ENCODE results near the gene DNAAF8. TPM values are rescaled to one million over a fixed set of nuclear protein-coding genes. Genes with fewer than 3 reads are reported as not detected.

Gene DNAAF8
- total and polyA plus RNA-seq, 10 donors, result 0.17 to 1.2 (median 0.57) TPM; not detected in 3

DNA sequence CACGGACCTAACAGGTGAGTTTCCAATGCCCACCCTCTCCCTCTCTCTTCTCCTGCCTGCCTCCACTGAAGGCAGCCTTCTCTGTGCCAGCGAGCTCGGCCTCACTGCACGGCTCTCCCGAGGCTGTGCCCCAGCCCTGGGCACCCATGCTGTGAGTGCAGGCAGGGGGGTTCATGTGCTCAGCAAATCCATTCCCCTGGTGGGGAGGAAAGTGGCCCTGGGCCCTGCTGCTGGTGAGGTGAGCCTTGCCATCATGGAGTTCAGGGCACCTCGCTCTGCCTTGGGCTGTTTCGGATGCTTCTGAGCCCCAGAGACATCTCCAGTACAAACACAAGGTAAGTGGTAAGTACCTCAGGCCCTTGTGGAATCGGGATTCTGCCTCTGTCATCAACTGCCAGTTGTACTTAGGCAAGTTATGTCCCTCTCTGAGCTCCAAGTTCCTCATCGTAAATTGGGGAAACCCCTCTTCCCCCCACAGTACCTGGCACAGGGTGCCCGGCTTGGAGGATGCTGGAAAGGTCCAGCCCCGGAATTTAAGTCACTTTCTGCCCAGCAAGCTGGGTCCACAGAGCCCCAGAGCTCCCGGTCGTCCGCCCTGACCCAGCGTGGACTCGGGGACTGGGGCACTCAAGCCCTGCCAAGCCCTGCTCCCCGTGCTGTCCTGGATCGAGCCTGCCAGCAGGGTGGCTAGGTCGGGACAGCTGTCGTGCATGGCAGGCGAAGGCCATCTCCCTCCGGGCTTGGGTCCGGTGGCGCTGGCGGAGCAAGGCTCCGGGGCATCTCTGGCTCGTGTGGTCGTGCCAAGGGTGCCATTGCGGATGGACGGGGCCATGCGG lies 41.7 kb upstream of the DNAAF8 start:
- DNase-seq, result peak; percentile 82
- intact Hi-C loops (cut with DNase I; ENCODE audit: low total_unique reads), result no loop called here
- 18 to 47% (median 27%) methylated on average over 9 to 31 of the region's 31 CpGs for WGBS, 5 donors
- Histone ChIP-seq H3K36me3 (peaks cover 0 to 60% (median 46%) of the 10 kb centered on the region in 6 donors), H3K27ac (peak overlapping the region; percentile 66 to 97 (median 94)), H3K4me1 (peaks cover 14 to 80% (median 66%) of the 10 kb centered on the region in 6 donors), H3K27me3 (replicated peaks in 1 of 7) (no peaks in the 10 kb centered on the region), H3K9me3 (no peaks in the 10 kb centered on the region), H3K4me3 (peak overlapping the region; percentile 97 to 100 (median 98))
- TF ChIP-seq POLR2A (IDR thresholded peaks at IDR 0.05), result no peak
- no peak for TF ChIP-seq CTCF (IDR thresholded peaks at IDR 0.05 in 8 of 11, conservative IDR thresholded peaks at IDR 0.05 in 3 of 11)
- TF ChIP-seq POLR2AphosphoS5 (IDR thresholded peaks at IDR 0.05), result no peak

DNA sequence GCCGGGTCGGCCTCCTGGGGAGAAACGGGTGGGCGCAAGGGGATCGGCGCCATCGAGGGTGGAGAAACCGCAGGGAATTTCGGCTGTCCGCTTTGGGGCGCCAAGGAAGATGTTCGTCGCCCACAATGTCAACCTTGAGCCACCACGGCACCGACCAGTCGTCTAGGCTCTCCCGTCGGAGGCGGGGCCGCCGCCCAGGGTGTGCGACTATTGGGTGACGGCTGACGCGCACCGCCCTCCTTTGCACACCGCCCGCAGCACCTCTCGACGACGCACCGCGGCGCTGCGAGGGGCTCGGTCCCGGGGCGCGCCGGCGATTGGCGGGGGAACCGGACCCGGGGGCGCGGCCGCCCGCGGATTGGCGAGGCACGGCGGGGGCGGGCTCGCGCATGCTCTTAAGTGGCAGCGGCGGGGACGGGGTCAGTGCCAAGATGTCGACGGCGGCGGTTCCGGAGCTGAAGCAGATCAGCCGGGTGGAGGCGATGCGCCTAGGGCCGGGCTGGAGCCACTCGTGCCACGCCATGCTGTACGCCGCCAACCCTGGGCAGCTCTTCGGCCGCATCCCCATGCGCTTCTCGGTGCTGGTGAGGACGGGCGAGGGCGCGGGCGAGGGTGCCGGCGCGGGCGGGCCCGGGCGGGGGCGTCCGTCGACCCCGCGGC lies 40.9 kb upstream of the DNAAF8 start, which contains the start of gene NUDT16L1:
NUDT16L1 (plus strand) TSS at position 267 of the 660 bp plus-strand sequence; CDS start at position 432, 165 bp downstream.
- Histone ChIP-seq H3K27me3 (replicated peaks in 1 of 7) (no peaks in the 10 kb centered on the region), H3K4me1 (peaks cover 14 to 73% (median 58%) of the 10 kb centered on the region in 6 donors), H3K9me3 (no peaks in the 10 kb centered on the region), H3K36me3 (peaks cover 0 to 60% (median 46%) of the 10 kb centered on the region in 6 donors), H3K27ac (peak within 1 kb of the TSS; percentile 66 to 97 (median 94)), H3K4me3 (peak within 1 kb of the TSS; percentile 97 to 100 (median 98))
- peak; percentile 99 for DNase-seq
- TF ChIP-seq POLR2A (IDR thresholded peaks at IDR 0.05) (peak in 1 of 3 donors; percentile 68), POLR2AphosphoS5 (IDR thresholded peaks at IDR 0.05) (peak; percentile 94 to 96 (median 95)), CTCF (IDR thresholded peaks at IDR 0.05 in 8 of 11, conservative IDR thresholded peaks at IDR 0.05 in 3 of 11) (peak in 9 of 11 experiments; percentile 27 to 80 (median 61))
- 0 to 1% (median 0%) methylated on average over 21 to 91 of the region's 91 CpGs for WGBS, 5 donors
- intact Hi-C loops (cut with DNase I; ENCODE audit: low total_unique reads), result no loop called here

DNA sequence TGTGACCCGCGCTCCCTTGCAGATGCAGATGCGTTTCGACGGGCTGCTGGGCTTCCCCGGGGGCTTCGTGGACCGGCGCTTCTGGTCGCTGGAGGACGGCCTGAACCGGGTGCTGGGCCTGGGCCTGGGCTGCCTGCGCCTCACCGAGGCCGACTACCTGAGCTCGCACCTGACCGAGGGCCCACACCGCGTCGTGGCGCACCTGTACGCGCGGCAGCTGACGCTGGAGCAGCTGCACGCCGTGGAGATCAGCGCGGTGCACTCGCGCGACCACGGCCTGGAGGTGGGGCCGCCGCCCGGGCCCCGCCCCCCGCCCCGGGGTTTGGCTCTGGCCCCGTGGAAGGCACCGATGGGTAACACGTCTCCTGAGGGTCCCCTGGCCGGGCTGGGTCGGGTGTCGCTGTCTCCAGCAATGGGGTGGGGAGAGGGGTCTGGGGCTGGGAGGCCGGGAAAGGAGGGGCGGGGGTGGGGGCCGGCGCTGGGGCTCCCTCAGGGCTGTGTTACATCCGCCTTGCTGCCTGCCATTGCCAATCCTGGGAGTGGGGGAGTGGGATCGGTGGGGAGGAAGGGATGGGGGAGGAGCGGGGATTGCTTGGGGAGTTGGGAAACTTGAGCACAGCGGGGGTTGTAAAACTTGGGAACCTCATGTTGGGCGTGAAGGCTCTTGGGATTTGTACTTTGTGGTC lies 40.2 kb upstream of the DNAAF8 start:
- peaks cover 14 to 66% (median 53%) of the 10 kb centered on the region in 6 donors for H3K4me1 ChIP-seq
- H3K9me3 ChIP-seq, result no peaks in the 10 kb centered on the region
- H3K27me3 ChIP-seq (replicated peaks in 1 of 7), result no peaks in the 10 kb centered on the region
- no peak for TF ChIP-seq POLR2A (IDR thresholded peaks at IDR 0.05)
- no peak for TF ChIP-seq POLR2AphosphoS5 (IDR thresholded peaks at IDR 0.05)
- TF ChIP-seq CTCF (IDR thresholded peaks at IDR 0.05 in 8 of 11, conservative IDR thresholded peaks at IDR 0.05 in 3 of 11), result no peak
- H3K27ac ChIP-seq, result peak overlapping the region; percentile 66 to 97 (median 94)
- H3K36me3 ChIP-seq, result peaks cover 0 to 60% (median 46%) of the 10 kb centered on the region in 6 donors
- H3K4me3 ChIP-seq, result peak overlapping the region; percentile 97 to 100 (median 98)
- intact Hi-C loops (cut with DNase I; ENCODE audit: low total_unique reads), result no loop called here
- 2 to 6% (median 2%) methylated on average over 9 to 54 of the region's 54 CpGs for WGBS, 5 donors
- DNase-seq, result peak; percentile 90

Measured in spleen (tissue), 11 donors.